NT2/D1 (cell line): ENCODE data around the gene PRTFDC1.

Source experiments
- SUZ12 ChIP-seq: IDR thresholded peaks from 2 replicates; pipeline ENCODE4 v1.6.1; 2011; ENCODE audit not compliant: insufficient read length, insufficient read depth; ENCODE audit errors: extremely low read depth
- YY1 ChIP-seq: IDR thresholded peaks from 2 replicates; pipeline ENCODE4 v1.6.1; 2011; ENCODE audit not compliant: insufficient read length, insufficient read depth
- ZNF274 ChIP-seq: IDR thresholded peaks from 2 replicates; pipeline ENCODE4 v1.6.1; 2011; ENCODE audit warnings: mild to moderate bottlenecking, low read depth, low read length

- TF ChIP-seq ZNF274 (no peak), YY1 (no peak), SUZ12 (no peak)
Observed at GRCh38 chr10:24804956-24805355, 147.4 kb downstream of the PRTFDC1 start.
